AG04449 (cell line): ENCODE results near the gene CSRNP2.

Experiments
- CTCF ChIA-PET: fragments of 350-600 bp; formaldehyde crosslinking; extraction: SDS; loops from one replicate; lab custom pipeline; 2021; ENCODE audit warnings: antibody characterized with exemption; lab: Yijun Ruan, JAX
- POLR2A ChIA-PET: fragments of 400-600, 350-600 bp; formaldehyde crosslinking; extraction: SDS; loops from one replicate; lab custom pipeline; 2020; ENCODE audit warnings: antibody characterized with exemption, inconsistent platforms; lab: Yijun Ruan, JAX
- DNase-seq: peaks from one replicate; pipeline ENCODE4 v3.0.0-alpha.2; 2010; ENCODE audit warnings: low read depth, low spot score
- H3K4me3 ChIP-seq: 2 replicates; pipeline ENCODE4 v1.5.1; 2011; ENCODE audit warnings: low read depth, mild to moderate bottlenecking, control low read depth, low read length
- CTCF ChIP-seq: IDR thresholded peaks from one replicate; pipeline ENCODE4 v1.5.1; 2011; ENCODE audit warnings: mild to moderate bottlenecking, moderate library complexity, low read length, control low read depth, inconsistent platforms; ENCODE audit not compliant: insufficient read depth; ENCODE audit errors: missing control alignments

Gene CSRNP2

GRCh38 chr12:51048661-51049251 is 34.6 kb downstream of the CSRNP2 start:
- CTCF ChIA-PET: interaction anchor here (1.0 to 2.0 kb wide), 7 partner anchors 9 to 306 kb away, joined by 3 to 11 read pairs (median 5); partner anchors contain the start of gene SLC11A2
- no peak for TF ChIP-seq CTCF
- POLR2A ChIA-PET: interaction anchor here (0.9 kb wide), 1 partner anchor 301 kb away, joined by 3 read pairs; no protein-coding TSS in a partner anchor
- no peak for DNase-seq
- H3K4me3 ChIP-seq: peak overlapping the region; percentile 94

GRCh38 chr12:51047655-51048540 is 35.5 kb downstream of the CSRNP2 start, which contains the start of gene LETMD1:
TSS of gene LETMD1 (plus strand) at chr12:51048327. CDS start at chr12:51048357, 30 bp downstream.
- POLR2A ChIA-PET: interaction anchor here (0.9 kb wide), 1 partner anchor 302 kb away, joined by 3 read pairs; no protein-coding TSS in a partner anchor
- peak; percentile 91 for DNase-seq
- CTCF ChIA-PET: interaction anchor here (0.6 to 2.0 kb wide), 29 partner anchors 8 to 314 kb away, joined by 3 to 12 read pairs (median 4); partner anchors contain the start of genes DAZAP2 and SLC11A2
- peak within 1 kb of the TSS; percentile 94 for H3K4me3 ChIP-seq
- TF ChIP-seq CTCF: peak; percentile 98

- no peak for TF ChIP-seq CTCF
- no peak overlapping the region for H3K4me3 ChIP-seq
- DNase-seq: no peak
- ChIA-PET POLR2A (no interaction called here), CTCF (interaction anchor here (0.6 to 1.7 kb wide), 5 partner anchors 10 to 305 kb away, joined by 3 to 8 read pairs (median 3); partner anchors contain the start of gene SLC11A2)
Observed at GRCh38 chr12:51036279-51036678, 47.1 kb downstream of the CSRNP2 start.

- H3K4me3 ChIP-seq: no peak overlapping the region
- no peak for TF ChIP-seq CTCF
- DNase-seq: no peak
- POLR2A ChIA-PET: no interaction called here
- CTCF ChIA-PET: no interaction called here
Observed at GRCh38 chr12:51033457-51034089, 49.8 kb downstream of the CSRNP2 start.

GRCh38 chr12:51033048-51033447 is 50.3 kb downstream of the CSRNP2 start:
- no peak overlapping the region for H3K4me3 ChIP-seq
- ChIA-PET POLR2A (interaction anchor here (0.7 kb wide), 1 partner anchor 11 kb away, joined by 3 read pairs; no protein-coding TSS in a partner anchor), CTCF (no interaction called here)
- TF ChIP-seq CTCF: no peak
- DNase-seq: no peak

- no peak for DNase-seq
- CTCF ChIA-PET: interaction anchor here (0.8 to 3.8 kb wide), 8 partner anchors 10 to 312 kb away, joined by 3 to 20 read pairs (median 8); no protein-coding TSS in a partner anchor
- TF ChIP-seq CTCF: no peak
- no peak overlapping the region for H3K4me3 ChIP-seq
- POLR2A ChIA-PET: no interaction called here
Observed at GRCh38 chr12:51028813-51029150, 54.6 kb downstream of the CSRNP2 start.
